Activated naive CD4-positive, alpha-beta T cell treated with anti-CD3 and anti-CD28 coated beads, Interleukin-2, amount 50 U/mL, for 72 hours (primary cell): ENCODE results near the gene NPTX2. TPM values are rescaled to one million over a fixed set of nuclear protein-coding genes. Genes with fewer than 3 reads are reported as not detected.

Experiments
- ATAC-seq, 2 donors: fragments of 150-1000 bp; cut with Tn5 transposase; 2 replicates each; pipeline ENCODE4 v1.10.0; 2021; ENCODE audit warnings: mild to moderate bottlenecking in 2 of 2, moderate library complexity in 2 of 2
- DNase-seq, 2 donors: peaks; one replicate each; pipeline ENCODE4 v3.0.0; 2021 to 2022; ENCODE audit warnings: low spot score in 2 of 2
- H3K27ac Mint-ChIP-seq, 2 donors: one replicate each; pipeline ENCODE4 v1.8.0; 2022; ENCODE audit warnings: mild to moderate bottlenecking in 2 of 2, mixed read lengths in 2 of 2
- H3K36me3 Mint-ChIP-seq, 2 donors: one replicate each; pipeline ENCODE4 v1.8.0; 2022; ENCODE audit warnings: mixed read lengths in 2 of 2
- H3K9me3 Mint-ChIP-seq, 2 donors: one replicate each; pipeline ENCODE4 v1.8.0; 2022; ENCODE audit warnings: mixed read lengths in 2 of 2
- total RNA-seq, 2 donors: library from RNA; stranded (reverse); gene quantifications; one replicate each; pipeline ENCODE4 v1.2.3, GENCODE V29; 2022

The NPTX2 gene
- total RNA-seq, 2 donors from 2014 or later: not detected

DNA sequence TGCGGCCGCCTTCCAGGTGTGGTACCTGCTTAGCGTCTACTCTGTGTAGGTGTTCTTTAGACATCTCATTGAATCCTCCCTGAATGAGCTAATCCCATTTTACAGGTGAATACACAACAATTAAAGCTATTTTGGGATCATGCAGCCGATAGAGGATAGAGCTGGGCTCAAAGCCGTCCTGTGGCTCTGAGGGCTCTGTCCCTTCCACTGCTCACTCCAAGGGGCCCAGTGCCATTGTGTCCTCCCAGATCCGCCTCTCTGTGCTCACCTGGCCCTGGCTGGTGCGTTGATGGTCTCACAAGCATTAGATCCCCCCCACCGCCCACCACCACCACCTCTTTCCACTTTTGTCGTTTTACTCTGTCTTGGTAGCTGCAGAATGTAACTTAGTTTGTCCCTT is 13.1 kb downstream of the NPTX2 start:
- Mint-ChIP-seq H3K9me3 (peaks cover 5 to 11% of the 10 kb centered on the region in 2 donors), H3K27ac (no peak overlapping the region), H3K36me3 (peaks cover 0 to 5% of the 10 kb centered on the region in 2 donors)
- ATAC-seq (no peak), DNase-seq (no peak)

DNA sequence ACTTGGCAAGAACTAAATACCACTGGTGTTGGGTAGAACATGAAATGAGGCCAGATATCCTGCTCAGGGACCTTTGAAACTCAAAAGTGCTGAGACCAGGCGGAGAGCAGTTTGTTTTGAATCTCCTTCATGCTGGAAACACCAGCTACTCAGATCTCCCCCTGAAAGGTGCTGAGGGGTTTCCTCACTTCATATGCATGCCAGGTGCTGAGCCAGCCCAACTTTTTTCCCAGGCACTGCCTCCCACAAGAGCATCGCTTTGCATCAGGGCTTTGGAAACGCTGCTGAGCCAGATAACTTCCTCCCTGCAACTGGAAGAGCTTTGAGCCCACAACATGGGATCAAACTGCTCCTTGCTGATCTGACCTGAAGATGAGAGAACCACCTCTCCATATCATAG is 13.7 kb downstream of the NPTX2 start:
- Mint-ChIP-seq H3K36me3 (peaks cover 0 to 5% of the 10 kb centered on the region in 2 donors), H3K27ac (no peak overlapping the region), H3K9me3 (peaks cover 5 to 11% of the 10 kb centered on the region in 2 donors)
- ATAC-seq: no peak
- no peak for DNase-seq

DNA sequence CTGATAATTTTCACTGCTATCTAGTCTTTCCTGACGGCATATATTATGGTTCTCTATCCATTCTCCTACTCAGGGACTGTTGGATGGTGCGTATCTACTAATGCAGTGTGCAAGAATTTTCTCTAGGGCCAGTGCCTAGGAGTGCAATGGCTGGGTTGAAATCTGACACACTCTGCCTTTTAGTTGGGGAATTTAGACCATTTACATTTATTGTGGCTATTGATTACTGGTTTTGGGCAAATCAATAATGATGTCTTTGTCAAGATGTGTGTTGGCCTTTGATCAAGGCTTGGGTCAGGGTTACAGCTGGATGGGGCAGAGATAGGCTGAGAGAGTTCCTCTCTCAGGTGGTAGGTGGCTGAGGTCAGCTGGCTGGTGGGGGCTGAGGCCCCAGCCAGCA is 21.8 kb downstream of the NPTX2 start:
- no peak for ATAC-seq
- no peak overlapping the region for H3K27ac Mint-ChIP-seq

DNA sequence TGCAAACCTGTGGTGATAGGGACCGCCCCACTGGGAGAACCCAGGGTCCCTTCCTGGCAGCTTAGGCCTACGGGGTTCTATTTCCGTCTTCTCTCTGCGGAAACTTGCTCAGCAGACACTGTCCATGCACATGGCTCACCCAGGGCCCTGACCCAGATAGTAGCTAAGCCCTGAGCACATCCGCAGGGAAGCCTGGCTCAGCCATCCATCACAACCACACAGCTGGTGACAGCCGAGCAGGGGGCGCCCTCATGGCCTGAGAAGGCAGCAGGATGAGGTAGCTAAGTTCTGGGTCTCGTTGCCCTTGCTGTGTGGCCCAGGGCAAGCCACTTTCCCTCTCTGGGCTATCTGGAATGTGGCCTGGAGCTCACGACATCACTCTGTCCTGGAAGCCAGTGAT is 23.3 kb downstream of the NPTX2 start:
- ATAC-seq: no peak
- Mint-ChIP-seq H3K9me3 (peaks cover 5 to 13% of the 10 kb centered on the region in 2 donors), H3K27ac (no peak overlapping the region), H3K36me3 (peaks cover 0 to 10% of the 10 kb centered on the region in 2 donors)
- DNase-seq: no peak

More for the DNA sequence above, 21.8 kb downstream of the NPTX2 start:
- peaks cover 5 to 13% of the 10 kb centered on the region in 2 donors for H3K9me3 Mint-ChIP-seq
- DNase-seq: no peak
- H3K36me3 Mint-ChIP-seq: peaks cover 0 to 10% of the 10 kb centered on the region in 2 donors

DNA sequence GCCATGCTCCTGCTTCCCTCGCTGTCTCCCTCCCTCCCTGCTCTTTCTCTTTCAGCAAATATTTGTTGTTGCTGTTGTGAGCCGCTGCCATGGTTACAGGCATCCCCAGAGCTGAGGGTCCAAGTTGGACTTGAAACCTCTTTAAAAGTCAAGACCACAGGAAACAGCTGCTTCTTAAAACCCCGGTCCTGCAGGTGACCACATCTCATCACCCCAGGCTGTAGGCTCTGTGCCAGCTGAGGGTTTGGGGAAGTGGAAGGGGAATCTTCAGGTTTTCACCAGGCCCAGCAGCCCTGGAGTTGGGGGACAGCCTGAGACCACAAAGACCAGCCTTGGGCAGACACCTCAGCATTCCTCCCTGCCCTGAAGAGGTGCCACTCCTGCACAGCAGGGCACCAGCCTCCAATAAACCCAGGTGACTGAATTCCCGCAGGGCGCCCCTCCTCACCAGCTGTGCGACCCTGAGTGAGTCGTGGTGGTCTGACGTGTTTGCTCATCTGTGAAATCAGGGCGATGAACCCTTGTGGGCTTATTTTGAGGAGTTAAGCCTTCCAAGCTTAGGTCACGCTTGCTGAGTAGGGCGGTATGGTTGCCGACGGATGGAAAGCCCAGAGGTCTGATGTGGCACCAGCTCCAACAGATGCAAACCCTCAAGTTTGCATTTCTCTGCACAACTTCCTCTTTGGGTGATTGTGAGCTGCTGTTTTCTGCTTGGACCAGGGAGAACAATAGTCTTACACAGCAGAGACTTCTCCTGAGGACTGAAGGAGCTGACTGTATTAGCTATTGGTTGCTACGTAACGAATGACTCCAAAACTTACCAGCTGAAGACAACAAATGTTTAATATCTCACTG is 24.8 kb downstream of the NPTX2 start:
- Mint-ChIP-seq H3K27ac (no peak overlapping the region), H3K9me3 (peaks cover 2 to 8% of the 10 kb centered on the region in 2 donors), H3K36me3 (peaks cover 0 to 10% of the 10 kb centered on the region in 2 donors)
- no peak for DNase-seq
- ATAC-seq: no peak

DNA sequence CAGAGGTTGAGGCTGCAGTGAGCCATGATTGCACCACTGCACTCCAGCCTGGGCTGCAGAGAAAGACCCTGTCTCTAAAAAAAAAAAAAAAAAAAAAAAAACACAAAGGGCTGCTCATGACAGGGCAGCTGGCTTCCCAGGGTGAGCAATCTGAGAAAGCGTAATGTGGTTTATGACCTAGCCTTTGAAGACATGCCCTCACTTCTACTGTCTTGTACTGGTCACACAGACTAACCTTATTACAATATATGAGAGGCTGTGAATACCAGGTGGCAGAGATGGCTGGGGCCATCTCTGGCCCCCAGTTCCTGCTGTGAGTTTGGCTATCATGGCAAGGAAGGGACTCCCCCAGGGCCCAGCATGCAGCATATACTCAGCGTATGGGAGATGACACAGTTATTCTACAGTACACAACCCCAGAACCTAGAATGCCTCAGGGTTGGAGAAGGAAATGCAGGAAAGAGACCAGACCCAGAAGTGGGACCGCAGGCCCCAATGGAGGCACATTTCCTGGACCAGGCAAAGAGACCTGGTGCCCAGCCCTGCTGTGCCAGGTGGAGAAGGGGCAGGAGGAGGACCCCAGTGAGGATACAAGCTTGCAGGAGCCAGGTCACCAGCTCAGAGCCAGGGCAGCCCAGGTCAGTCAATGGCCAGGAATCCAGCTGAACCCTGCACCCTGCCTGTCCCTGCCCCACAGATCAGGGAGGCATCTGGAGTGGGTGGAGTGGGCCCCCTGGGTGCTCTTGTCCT is 26.3 kb downstream of the NPTX2 start:
- H3K9me3 Mint-ChIP-seq: no peaks in the 10 kb centered on the region
- H3K36me3 Mint-ChIP-seq: peaks cover 0 to 10% of the 10 kb centered on the region in 2 donors
- no peak overlapping the region for H3K27ac Mint-ChIP-seq
- DNase-seq (no peak), ATAC-seq (no peak)

DNA sequence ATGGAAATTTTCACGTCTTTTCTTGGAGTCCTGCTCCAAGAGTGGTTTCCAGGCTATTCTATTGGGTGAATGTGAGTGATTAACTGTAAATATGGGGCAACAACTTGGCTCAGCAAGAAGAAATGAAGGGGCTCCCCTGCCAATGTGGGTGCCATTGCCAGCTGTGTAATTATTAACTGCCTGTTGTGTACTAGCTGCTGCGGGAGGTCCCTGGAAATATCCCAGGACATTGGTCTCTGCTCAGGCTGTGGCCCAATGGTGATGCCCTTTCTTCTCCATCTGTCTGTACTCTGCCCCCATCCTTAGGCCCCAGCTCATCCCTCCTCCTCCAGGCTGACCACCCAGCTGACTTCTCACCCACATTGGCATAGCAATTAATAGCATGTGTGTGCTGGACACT is 29.4 kb downstream of the NPTX2 start:
- Mint-ChIP-seq H3K27ac (no peak overlapping the region), H3K36me3 (peaks cover 0 to 7% of the 10 kb centered on the region in 2 donors)

DNA sequence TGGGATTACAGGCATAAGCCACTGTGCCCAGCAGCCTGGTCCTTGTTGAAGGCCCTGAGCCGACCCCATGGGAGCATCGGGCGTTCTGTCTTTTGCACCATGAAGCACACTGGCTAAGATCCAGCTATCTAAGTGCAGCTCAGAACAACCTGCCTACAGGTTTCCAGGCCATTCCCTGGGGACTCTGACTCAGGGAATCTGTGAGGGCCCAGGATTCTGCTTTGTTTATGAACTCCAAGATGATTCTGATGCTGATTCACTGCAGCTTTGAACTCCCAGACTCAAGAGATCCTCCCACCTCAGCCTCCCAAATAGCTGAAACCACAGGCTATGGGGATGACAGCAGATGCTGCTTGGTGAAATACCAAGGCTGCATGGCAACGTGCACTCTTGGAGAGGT is 30.2 kb downstream of the NPTX2 start:
- H3K36me3 Mint-ChIP-seq: peaks cover 0 to 7% of the 10 kb centered on the region in 2 donors
- DNase-seq (no peak), ATAC-seq (no peak)
- H3K9me3 Mint-ChIP-seq: peaks cover 0 to 8% of the 10 kb centered on the region in 2 donors
- no peak overlapping the region for H3K27ac Mint-ChIP-seq

More for the DNA sequence above, 29.4 kb downstream of the NPTX2 start:
- DNase-seq (no peak), ATAC-seq (no peak)
- peaks cover 0 to 8% of the 10 kb centered on the region in 2 donors for H3K9me3 Mint-ChIP-seq

DNA sequence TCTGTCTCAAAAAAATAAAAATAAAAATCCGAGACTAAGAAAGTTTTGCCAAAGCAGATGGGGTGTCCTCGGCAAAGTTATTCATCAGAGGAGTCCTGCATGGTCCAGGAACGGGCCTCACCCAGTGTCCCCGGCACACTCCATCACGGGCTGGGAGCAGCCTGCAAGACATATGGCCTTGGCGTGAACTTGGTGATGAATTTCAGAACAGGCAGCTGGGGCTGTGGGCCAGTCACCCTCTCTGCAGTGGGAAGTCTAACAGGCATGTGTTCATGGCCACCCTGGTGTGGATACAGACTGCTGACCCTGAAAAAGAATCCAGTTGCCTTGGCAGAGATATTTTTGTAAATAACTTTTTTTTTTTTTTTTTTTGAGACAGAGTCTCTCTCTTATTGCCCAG is 34.7 kb downstream of the NPTX2 start:
- peaks cover 0 to 7% of the 10 kb centered on the region in 2 donors for H3K36me3 Mint-ChIP-seq
- H3K9me3 Mint-ChIP-seq: peaks cover 0 to 8% of the 10 kb centered on the region in 2 donors
- H3K27ac Mint-ChIP-seq: no peak overlapping the region
- ATAC-seq (no peak), DNase-seq (no peak)

DNA sequence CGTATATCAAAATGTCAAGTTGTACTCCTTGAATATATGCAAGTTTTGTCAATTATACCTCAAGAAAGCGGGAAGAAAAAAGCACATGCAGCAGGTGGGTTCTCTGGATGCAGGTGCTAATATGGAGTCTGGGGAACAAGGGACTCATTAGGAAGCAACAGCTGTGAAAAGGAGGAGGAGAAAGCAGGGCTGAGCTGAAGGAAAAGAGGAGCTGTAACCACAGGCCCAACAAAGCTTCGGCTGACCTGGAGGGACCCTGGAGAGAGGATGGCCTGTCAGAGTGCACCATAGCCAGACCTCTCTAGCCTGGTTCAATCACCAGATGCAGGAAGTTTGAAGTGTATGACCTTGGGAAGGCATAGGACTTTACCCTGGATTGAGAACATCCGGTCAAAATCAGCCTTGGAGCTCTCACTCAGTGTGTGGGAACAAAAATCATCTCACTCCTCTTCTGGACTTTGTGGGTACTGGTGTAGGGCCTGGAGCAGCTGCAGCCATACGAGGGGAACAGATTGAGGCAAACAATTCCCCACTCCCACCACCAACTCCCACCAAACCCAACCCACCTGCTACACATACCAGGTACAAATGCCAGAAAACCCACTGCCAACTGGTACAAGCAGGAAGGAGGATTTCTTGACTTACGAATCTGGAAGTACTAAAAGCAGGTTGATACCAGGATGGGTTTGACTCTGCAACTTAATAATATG is 36.7 kb downstream of the NPTX2 start:
- Mint-ChIP-seq H3K36me3 (peaks cover 0 to 7% of the 10 kb centered on the region in 2 donors), H3K27ac (no peak overlapping the region), H3K9me3 (peaks cover 0 to 8% of the 10 kb centered on the region in 2 donors)
- no peak for ATAC-seq
- no peak for DNase-seq

DNA sequence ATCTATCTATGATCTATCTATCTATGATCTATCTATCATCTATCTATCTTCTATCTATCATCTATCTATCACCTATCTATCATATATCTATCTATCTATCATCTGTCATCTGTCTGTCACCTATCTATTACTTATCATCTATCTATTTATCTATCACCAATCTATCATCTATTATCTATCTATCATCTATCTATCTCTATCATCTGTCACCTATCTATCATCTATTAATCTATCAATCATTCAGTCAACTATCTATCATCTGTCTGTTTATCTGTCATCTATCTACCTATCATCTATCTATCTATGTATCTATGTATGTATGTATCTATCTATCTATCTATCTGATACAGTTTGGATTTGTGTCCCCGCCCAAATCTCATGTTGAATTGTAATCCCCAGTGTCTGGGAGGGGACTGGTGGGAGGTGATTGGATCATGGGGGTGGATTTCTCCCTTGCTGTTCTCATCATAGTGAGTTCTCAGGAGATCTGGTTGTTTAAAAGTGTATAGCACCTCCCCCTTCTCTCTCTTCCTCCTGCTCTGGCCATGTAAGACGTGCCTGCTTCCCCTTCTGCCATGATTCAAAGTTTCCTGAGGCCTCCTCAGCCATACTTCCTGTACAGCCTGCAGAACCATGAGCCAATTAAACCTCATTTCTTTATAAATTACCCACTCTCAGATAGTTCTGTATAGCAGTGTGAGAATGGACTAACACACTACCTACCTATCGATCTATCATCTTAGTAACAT is 37.6 kb downstream of the NPTX2 start:
- DNase-seq (no peak), ATAC-seq (no peak)
- H3K36me3 Mint-ChIP-seq: peaks cover 0 to 1% of the 10 kb centered on the region in 2 donors
- H3K27ac Mint-ChIP-seq: no peak overlapping the region
- H3K9me3 Mint-ChIP-seq: peaks cover 0 to 4% of the 10 kb centered on the region in 2 donors

DNA sequence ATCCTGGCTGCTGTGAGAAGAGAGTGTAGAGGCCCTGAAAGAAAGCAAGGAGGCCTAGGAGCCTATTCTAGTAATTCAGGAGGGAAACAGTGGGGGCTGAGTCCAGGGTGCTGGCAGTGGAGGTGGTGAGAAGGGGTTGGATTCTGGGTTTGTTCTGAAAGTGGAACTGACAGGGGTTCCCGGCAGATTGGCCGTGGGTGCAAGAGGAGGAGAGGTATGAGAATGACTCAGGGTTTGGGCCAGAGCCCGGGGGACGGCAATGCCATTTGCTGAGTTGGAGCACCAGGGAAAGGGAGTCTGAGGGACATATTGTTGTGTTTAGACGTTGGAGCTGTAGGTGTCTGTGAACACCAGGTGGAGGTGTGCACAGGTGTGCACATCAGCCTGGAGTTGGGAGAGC is 38.5 kb downstream of the NPTX2 start:
- no peak for ATAC-seq
- H3K27ac Mint-ChIP-seq: no peak overlapping the region
- peaks cover 0 to 3% of the 10 kb centered on the region in 2 donors for H3K9me3 Mint-ChIP-seq
- DNase-seq: no peak
- H3K36me3 Mint-ChIP-seq: no peaks in the 10 kb centered on the region

DNA sequence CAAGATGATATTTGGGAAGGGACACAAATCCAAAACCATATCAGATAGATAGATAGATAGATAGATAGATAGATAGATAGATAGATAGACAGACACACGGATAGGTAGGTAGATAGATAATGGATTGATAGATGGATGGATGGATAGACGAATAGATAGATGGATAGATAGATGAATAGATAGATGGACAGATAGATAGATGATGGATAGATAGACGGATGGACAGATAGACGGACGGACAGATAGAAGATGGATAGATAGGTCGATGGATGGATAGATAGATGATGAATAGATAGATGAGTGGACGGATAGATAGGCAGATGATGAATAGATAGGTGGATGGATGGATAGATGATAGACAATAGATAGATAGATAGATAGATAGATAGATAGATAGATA is 39.8 kb downstream of the NPTX2 start:
- DNase-seq (no peak), ATAC-seq (no peak)
- no peak overlapping the region for H3K27ac Mint-ChIP-seq
- peaks cover 0 to 3% of the 10 kb centered on the region in 2 donors for H3K9me3 Mint-ChIP-seq
- H3K36me3 Mint-ChIP-seq: no peaks in the 10 kb centered on the region

DNA sequence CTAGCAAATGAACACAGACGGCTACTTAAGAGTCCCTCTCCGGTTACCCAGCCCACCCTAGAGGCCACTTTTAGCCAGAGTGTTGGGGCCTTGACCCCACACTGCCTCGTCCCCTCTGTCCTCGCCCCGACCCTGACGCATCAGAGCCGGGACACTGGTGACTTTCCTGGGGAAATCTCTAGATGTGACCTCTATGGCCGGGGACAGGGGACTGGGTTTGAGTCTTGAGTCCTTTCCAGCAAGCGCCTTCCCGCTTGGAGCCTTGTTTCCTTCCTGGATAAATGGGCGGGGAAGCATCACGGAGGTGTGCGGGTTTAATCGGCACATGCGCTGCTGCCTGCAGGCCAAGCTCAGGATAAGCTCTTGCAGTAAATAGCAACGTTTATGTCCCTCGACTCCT is 40.7 kb downstream of the NPTX2 start:
- Mint-ChIP-seq H3K9me3 (peaks cover 0 to 3% of the 10 kb centered on the region in 2 donors), H3K36me3 (no peaks in the 10 kb centered on the region), H3K27ac (no peak overlapping the region)
- DNase-seq (no peak), ATAC-seq (no peak)

DNA sequence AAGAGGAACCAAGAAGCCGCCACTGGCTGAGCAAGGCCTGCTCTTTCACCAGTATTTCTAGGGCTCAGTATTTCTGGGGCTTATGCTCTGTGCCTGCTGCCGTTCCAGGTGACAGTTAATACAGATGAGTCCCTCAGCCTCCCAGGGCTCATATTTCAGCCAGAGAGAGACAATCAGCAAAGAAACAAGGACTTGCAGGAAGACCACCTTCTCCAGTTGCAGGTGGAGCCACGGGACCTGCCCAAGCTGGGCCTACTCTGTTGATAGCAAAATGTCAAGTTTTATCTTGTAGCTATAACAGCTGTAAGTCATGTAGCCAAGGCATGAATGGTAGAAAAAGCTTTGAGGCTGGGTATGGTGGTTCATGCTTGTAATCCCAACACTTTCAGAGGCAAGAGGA is 42.7 kb downstream of the NPTX2 start:
- peaks cover 7 to 8% of the 10 kb centered on the region in 2 donors for H3K9me3 Mint-ChIP-seq
- no peaks in the 10 kb centered on the region for H3K36me3 Mint-ChIP-seq
- H3K27ac Mint-ChIP-seq: no peak overlapping the region
- ATAC-seq (no peak), DNase-seq (no peak)

DNA sequence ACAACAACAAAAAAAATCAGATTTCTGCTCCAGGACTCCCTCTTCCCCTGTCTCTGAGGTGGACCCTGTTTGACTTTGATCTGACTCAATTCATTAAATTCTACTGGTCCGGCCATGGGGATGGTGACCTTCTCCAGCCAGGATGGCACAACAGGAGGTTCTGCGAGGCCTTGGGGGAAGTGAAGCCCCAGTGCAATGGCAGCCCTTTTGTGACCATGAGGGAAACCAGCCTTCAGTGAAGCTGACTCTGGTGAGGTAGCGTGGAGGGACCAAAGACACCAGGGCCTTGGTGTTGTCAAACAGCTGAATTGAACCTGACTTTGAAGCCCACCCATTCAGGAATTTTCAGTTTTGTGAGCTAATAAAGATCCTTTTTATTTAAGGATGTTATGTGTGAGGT is 44.5 kb downstream of the NPTX2 start:
- peaks cover 8 to 13% of the 10 kb centered on the region in 2 donors for H3K9me3 Mint-ChIP-seq

More for the DNA sequence above, 44.5 kb downstream of the NPTX2 start:
- Mint-ChIP-seq H3K36me3 (no peaks in the 10 kb centered on the region), H3K27ac (no peak overlapping the region)
- no peak for ATAC-seq
- DNase-seq: no peak
